ENCODE results near the gene OTULIN. TPM values are rescaled to one million over a fixed set of nuclear protein-coding genes. Genes with fewer than 3 reads are reported as not detected.

OTULIN gene
- total and polyA plus RNA-seq, 2 experiments from 2014 or later = 24.3 to 43.9 TPM

DNA sequence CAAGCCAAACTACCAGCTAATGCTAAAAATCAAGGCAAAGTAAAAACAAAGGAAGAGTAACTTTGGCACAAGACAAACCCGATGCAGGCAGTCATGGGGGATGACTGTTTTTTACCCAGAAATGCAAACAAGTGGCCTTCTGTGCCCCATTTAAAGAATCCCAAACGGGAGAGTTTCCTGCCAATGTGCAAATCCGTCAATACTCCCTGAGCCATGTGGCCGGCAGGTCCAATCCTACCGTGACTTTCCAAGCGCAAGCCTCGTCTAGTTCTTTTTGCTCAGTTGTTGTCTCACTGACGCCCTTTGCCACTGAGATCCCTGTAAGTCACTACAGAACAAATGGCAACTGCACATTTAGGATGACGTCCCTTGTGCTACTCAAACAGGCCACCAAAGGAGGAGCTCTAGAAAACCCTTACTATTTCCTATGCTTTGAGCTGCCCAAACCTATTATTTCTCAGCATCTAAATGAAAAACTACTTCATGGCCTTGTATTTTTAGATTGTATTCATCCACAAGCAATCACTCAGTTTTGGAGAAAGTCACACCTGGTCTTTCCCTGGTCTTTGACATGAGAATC lies 43.4 kb downstream of the OTULIN start (continued):
- TF ChIP-seq, protein P1, sequence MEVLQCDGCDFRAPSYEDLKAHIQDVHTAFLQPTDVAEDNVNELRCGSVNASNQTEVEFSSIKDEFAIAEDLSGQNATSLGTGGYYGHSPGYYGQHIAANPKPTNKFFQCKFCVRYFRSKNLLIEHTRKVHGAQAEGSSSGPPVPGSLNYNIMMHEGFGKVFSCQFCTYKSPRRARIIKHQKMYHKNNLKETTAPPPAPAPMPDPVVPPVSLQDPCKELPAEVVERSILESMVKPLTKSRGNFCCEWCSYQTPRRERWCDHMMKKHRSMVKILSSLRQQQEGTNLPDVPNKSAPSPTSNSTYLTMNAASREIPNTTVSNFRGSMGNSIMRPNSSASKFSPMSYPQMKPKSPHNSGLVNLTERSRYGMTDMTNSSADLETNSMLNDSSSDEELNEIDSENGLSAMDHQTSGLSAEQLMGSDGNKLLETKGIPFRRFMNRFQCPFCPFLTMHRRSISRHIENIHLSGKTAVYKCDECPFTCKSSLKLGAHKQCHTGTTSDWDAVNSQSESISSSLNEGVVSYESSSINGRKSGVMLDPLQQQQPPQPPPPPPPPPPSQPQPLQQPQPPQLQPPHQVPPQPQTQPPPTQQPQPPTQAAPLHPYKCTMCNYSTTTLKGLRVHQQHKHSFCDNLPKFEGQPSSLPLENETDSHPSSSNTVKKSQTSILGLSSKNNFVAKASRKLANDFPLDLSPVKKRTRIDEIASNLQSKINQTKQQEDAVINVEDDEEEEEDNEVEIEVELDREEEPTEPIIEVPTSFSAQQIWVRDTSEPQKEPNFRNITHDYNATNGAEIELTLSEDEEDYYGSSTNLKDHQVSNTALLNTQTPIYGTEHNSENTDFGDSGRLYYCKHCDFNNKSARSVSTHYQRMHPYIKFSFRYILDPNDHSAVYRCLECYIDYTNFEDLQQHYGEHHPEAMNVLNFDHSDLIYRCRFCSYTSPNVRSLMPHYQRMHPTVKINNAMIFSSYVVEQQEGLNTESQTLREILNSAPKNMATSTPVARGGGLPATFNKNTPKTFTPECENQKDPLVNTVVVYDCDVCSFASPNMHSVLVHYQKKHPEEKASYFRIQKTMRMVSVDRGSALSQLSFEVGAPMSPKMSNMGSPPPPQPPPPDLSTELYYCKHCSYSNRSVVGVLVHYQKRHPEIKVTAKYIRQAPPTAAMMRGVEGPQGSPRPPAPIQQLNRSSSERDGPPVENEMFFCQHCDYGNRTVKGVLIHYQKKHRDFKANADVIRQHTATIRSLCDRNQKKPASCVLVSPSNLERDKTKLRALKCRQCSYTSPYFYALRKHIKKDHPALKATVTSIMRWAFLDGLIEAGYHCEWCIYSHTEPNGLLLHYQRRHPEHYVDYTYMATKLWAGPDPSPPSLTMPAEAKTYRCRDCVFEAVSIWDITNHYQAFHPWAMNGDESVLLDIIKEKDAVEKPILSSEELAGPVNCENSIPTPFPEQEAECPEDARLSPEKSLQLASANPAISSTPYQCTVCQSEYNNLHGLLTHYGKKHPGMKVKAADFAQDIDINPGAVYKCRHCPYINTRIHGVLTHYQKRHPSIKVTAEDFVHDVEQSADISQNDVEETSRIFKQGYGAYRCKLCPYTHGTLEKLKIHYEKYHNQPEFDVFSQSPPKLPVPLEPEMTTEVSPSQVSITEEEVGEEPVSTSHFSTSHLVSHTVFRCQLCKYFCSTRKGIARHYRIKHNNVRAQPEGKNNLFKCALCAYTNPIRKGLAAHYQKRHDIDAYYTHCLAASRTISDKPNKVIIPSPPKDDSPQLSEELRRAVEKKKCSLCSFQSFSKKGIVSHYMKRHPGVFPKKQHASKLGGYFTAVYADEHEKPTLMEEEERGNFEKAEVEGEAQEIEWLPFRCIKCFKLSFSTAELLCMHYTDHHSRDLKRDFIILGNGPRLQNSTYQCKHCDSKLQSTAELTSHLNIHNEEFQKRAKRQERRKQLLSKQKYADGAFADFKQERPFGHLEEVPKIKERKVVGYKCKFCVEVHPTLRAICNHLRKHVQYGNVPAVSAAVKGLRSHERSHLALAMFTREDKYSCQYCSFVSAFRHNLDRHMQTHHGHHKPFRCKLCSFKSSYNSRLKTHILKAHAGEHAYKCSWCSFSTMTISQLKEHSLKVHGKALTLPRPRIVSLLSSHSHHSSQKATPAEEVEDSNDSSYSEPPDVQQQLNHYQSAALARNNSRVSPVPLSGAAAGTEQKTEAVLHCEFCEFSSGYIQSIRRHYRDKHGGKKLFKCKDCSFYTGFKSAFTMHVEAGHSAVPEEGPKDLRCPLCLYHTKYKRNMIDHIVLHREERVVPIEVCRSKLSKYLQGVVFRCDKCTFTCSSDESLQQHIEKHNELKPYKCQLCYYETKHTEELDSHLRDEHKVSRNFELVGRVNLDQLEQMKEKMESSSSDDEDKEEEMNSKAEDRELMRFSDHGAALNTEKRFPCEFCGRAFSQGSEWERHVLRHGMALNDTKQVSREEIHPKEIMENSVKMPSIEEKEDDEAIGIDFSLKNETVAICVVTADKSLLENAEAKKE (CRISPR knock-in tag; IDR thresholded peaks at IDR 0.05) = no peak
- TF ChIP-seq NANOG (IDR thresholded peaks at IDR 0.05; ENCODE audit: borderline replicate concordance) = no peak
- no peak for TF ChIP-seq POLR2AphosphoS5 (IDR thresholded peaks at IDR 0.05; ENCODE audit: low read depth)
- no peak for TF ChIP-seq EZH2 (IDR thresholded peaks at IDR 0.05; ENCODE audit: low read depth, unreplicated experiment)

DNA sequence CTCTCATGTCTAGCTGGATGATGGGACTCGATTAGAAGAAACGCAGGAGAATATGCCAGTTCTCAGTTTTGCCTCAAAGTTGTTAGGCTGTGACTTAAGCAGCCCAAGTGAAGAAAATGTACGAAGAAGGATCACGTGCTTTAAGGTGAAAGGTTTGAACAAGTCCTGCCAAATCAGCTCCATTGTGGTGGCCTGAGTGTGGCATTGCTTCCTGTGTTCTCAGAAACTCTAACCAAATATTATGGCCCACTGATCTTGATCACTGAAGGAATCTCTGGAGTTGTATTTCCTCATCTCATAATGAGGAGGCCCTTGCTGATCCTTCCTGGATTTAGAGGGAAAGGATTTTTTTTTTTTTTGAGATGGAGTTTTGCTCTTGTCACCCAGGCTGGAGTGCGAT lies 44.0 kb downstream of the OTULIN start:
- H3K36me3 Mint-ChIP-seq (ENCODE audit: low read depth) = peaks cover 49% of the 10 kb centered on the region
- H3K4me1 Mint-ChIP-seq = no peaks in the 10 kb centered on the region
- no peaks in the 10 kb centered on the region for H3K9me2 ChIP-seq (ENCODE audit: insufficient read depth)
- no peak for DNase-seq (ENCODE audit: low spot score)
- H3K27me3 Mint-ChIP-seq (ENCODE audit: insufficient read depth, low read depth, poor library complexity) = peaks cover 24% of the 10 kb centered on the region
- H3K27ac ChIP-seq (ENCODE audit: low read depth) = no peak overlapping the region
- no peak for ATAC-seq
- H3K4me2 ChIP-seq = no peak overlapping the region
- peaks cover 7% of the 10 kb centered on the region; the same call in 2 of the 3 replicates for H3K9me3 Mint-ChIP-seq
- no peaks in the 10 kb centered on the region; the same call in 1 of the 2 replicates for H3K4me1 ChIP-seq (ENCODE audit: insufficient read depth)
- H3K79me2 ChIP-seq (replicated peaks; ENCODE audit: insufficient read depth) = no peaks in the 10 kb centered on the region
- H2AFZ ChIP-seq = no peak overlapping the region
- no peaks in the 10 kb centered on the region for H4K20me1 ChIP-seq (replicated peaks; ENCODE audit: insufficient read depth)
- no peak overlapping the region for H3K4me3 Mint-ChIP-seq
- no peak overlapping the region for H3K4me3 ChIP-seq
- H3K27ac Mint-ChIP-seq = no peak overlapping the region
- no peaks in the 10 kb centered on the region for H3K36me3 ChIP-seq (ENCODE audit: insufficient read depth)
- no peaks in the 10 kb centered on the region for H3K27me3 ChIP-seq (ENCODE audit: insufficient read depth)
- H3F3A ChIP-seq (replicated peaks; ENCODE audit: low read depth) = no peaks in the 10 kb centered on the region
- TF ChIP-seq JUNB (IDR thresholded peaks at IDR 0.05; ENCODE audit: unreplicated experiment) (no peak), NANOG (IDR thresholded peaks at IDR 0.05; ENCODE audit: borderline replicate concordance) (no peak), EZH2 (IDR thresholded peaks at IDR 0.05; ENCODE audit: low read depth, unreplicated experiment) (no peak), POLR2AphosphoS5 (IDR thresholded peaks at IDR 0.05; ENCODE audit: low read depth) (no peak)
- TF ChIP-seq, protein P2, sequence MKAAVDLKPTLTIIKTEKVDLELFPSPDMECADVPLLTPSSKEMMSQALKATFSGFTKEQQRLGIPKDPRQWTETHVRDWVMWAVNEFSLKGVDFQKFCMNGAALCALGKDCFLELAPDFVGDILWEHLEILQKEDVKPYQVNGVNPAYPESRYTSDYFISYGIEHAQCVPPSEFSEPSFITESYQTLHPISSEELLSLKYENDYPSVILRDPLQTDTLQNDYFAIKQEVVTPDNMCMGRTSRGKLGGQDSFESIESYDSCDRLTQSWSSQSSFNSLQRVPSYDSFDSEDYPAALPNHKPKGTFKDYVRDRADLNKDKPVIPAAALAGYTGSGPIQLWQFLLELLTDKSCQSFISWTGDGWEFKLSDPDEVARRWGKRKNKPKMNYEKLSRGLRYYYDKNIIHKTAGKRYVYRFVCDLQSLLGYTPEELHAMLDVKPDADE (IDR thresholded peaks at IDR 0.05) = no peak
- TF ChIP-seq, protein P3, sequence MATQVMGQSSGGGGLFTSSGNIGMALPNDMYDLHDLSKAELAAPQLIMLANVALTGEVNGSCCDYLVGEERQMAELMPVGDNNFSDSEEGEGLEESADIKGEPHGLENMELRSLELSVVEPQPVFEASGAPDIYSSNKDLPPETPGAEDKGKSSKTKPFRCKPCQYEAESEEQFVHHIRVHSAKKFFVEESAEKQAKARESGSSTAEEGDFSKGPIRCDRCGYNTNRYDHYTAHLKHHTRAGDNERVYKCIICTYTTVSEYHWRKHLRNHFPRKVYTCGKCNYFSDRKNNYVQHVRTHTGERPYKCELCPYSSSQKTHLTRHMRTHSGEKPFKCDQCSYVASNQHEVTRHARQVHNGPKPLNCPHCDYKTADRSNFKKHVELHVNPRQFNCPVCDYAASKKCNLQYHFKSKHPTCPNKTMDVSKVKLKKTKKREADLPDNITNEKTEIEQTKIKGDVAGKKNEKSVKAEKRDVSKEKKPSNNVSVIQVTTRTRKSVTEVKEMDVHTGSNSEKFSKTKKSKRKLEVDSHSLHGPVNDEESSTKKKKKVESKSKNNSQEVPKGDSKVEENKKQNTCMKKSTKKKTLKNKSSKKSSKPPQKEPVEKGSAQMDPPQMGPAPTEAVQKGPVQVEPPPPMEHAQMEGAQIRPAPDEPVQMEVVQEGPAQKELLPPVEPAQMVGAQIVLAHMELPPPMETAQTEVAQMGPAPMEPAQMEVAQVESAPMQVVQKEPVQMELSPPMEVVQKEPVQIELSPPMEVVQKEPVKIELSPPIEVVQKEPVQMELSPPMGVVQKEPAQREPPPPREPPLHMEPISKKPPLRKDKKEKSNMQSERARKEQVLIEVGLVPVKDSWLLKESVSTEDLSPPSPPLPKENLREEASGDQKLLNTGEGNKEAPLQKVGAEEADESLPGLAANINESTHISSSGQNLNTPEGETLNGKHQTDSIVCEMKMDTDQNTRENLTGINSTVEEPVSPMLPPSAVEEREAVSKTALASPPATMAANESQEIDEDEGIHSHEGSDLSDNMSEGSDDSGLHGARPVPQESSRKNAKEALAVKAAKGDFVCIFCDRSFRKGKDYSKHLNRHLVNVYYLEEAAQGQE (IDR thresholded peaks at IDR 0.05; ENCODE audit: unreplicated experiment) = no peak
- TF ChIP-seq, protein P4, sequence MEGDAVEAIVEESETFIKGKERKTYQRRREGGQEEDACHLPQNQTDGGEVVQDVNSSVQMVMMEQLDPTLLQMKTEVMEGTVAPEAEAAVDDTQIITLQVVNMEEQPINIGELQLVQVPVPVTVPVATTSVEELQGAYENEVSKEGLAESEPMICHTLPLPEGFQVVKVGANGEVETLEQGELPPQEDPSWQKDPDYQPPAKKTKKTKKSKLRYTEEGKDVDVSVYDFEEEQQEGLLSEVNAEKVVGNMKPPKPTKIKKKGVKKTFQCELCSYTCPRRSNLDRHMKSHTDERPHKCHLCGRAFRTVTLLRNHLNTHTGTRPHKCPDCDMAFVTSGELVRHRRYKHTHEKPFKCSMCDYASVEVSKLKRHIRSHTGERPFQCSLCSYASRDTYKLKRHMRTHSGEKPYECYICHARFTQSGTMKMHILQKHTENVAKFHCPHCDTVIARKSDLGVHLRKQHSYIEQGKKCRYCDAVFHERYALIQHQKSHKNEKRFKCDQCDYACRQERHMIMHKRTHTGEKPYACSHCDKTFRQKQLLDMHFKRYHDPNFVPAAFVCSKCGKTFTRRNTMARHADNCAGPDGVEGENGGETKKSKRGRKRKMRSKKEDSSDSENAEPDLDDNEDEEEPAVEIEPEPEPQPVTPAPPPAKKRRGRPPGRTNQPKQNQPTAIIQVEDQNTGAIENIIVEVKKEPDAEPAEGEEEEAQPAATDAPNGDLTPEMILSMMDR (conservative IDR thresholded peaks at IDR 0.05; ENCODE audit: low read depth in 2 of 2) = no peak

Measured in GM23338 (cell line).